HG02759 (cell line): ENCODE data around the gene MAMDC2.

Source experiments
- ATAC-seq: cut with Tn5 transposase; IDR thresholded peaks from one replicate; pipeline ENCODE4 v1.9.1; 2021; ENCODE audit warnings: mild to moderate bottlenecking, moderate library complexity; ENCODE audit not compliant: unreplicated experiment

The MAMDC2 gene, protein sequence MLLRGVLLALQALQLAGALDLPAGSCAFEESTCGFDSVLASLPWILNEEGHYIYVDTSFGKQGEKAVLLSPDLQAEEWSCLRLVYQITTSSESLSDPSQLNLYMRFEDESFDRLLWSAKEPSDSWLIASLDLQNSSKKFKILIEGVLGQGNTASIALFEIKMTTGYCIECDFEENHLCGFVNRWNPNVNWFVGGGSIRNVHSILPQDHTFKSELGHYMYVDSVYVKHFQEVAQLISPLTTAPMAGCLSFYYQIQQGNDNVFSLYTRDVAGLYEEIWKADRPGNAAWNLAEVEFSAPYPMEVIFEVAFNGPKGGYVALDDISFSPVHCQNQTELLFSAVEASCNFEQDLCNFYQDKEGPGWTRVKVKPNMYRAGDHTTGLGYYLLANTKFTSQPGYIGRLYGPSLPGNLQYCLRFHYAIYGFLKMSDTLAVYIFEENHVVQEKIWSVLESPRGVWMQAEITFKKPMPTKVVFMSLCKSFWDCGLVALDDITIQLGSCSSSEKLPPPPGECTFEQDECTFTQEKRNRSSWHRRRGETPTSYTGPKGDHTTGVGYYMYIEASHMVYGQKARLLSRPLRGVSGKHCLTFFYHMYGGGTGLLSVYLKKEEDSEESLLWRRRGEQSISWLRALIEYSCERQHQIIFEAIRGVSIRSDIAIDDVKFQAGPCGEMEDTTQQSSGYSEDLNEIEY

GRCh38 chr9:70043689-70044489 lies at the start of gene MAMDC2:
MAMDC2 (plus strand) TSS chr9:70043848; CDS start chr9:70044198, 350 bp downstream.
- no peak for ATAC-seq

DNA sequence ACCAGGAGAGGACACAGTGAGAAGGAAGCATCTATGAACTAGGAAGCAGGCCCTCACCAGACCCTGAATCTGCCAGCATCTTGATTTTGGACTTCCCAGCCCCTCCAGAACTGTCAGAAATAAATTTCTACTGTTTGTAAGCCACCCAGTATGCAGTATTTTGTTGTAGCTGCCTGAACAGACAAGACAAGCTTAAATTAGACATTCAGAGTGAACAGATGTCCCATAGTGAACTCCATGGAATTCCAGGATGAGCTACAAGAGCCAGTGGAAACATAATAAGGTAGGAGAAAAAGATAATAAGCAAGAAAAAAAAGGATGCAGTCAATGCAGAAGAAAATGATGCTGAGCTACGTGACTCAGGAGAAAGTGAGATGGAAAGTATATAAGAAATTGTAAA lies 47.8 kb upstream of the MAMDC2 start:
- ATAC-seq = no peak

DNA sequence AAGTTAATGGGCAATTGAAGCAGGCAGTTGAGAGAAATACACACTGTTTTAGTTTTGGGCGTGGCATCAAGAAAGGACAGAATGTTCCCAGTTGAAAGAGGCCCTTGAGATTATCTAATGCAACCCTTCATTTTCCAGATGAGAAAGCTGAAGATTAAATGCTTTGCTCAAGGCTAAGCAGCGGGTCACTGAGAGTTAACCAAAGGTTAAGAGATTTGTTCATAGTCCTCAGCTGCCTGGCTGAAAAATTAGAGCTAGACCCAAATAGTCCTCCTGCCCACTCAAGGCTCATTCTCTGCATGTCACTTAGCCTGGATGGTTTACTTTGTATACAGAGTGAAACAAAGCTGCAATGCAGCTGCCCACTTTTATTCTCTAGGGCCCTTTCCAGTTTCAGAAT lies 46.7 kb upstream of the MAMDC2 start:
- ATAC-seq = no peak

GRCh38 chr9:69997524-69997923 lies 46.1 kb upstream of the MAMDC2 start:
- ATAC-seq = no peak

DNA sequence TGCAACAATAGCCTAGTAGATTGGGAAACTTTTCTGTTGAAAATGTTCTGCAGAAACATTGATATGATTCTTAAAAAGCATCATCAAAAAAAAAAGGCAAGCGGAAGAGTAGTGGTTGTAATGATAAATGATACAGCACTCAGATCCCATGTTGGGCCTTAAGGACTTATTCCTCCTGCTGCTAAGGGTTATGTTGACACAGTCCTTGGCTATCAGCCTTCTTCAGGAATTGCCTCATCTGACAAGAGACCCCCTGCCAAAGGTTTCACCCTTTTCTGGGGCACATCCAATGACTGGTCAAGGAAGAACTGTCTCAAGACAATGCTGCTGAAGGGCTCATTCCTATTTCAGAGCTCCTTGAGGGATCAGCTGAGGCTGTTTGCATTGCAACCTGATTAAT lies 44.3 kb upstream of the MAMDC2 start:
- ATAC-seq = no peak

DNA sequence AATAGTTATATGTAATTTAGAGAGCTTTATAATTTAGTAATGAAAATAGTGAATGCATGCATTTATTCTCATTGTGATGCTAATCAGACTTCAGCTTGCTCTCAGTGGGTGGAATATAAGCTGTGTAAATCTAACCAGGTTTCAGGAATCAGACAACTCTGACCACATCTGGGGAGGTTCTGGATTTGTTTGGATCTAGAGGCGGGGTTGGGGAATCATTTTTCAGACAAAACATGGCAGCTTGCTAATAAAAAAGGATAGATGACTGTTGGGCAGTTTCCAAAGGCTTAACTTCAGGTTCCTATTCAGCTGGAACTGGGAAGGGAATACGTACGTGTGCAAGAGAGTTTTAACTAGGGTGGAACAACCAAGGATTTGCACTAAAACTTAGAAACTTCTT lies 43.2 kb upstream of the MAMDC2 start:
- no peak for ATAC-seq

GRCh38 chr9:70003901-70004714 lies 39.5 kb upstream of the MAMDC2 start:
- no peak for ATAC-seq

- ATAC-seq = no peak
Observed at GRCh38 chr9:70006306-70006705, 37.3 kb upstream of the MAMDC2 start.

- ATAC-seq = no peak
Observed at GRCh38 chr9:70007831-70008230, 35.8 kb upstream of the MAMDC2 start.

- no peak for ATAC-seq
Observed at GRCh38 chr9:70010015-70010414, 33.6 kb upstream of the MAMDC2 start.

DNA sequence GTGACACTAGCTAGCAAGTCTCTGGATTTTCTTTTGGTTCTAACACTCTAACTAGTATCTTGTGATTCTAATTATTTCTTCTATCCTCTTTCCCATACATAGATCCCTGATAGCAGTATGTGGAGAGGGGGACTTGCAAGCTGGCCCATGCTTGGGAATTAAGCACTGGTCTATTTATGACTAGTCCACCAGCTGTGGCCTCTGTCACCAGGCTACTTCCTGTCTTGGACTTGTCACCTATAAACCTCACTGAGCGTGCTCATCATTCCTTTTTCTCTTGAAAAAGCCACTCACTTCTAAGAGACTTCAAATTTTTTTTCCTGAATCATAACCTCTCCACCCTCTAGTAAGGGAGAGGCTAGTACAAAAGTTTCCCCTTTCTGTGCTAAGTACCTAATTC lies 32.3 kb upstream of the MAMDC2 start:
- no peak for ATAC-seq

- no peak for ATAC-seq
Observed at GRCh38 chr9:70012569-70012968, 31.1 kb upstream of the MAMDC2 start.

DNA sequence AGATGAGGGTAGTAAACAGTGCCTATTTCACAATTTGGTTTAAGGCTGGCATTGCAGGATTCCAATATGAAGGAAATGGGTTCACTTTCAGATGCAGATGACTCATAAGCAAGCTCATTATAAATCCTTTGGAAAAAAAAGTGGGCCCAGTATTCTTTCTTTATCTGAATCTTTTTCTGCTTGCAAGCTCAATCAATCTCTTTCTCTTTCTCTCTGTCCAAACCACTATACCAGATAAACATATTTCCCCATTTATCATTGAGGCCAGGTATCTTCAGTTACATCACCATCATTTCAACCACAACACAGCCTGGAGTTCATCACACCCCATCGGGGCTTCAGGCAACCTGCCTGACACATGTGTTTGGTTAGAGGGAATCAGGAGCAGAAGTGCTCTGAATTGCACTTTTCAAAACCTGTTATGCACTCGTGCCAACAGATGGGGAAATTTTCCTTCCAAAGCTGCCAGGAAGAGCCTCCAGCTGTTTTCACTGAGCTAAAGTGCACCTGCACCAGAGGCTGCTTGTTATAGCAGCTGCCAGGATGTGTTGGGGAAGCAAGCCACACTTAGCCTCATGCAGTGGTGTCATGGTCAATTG lies 30.0 kb upstream of the MAMDC2 start:
- no peak for ATAC-seq

- no peak for ATAC-seq
Observed at GRCh38 chr9:70015099-70015498, 28.5 kb upstream of the MAMDC2 start.

GRCh38 chr9:70020217-70020616 lies 23.4 kb upstream of the MAMDC2 start:
- no peak for ATAC-seq

- no peak for ATAC-seq
Observed at GRCh38 chr9:70020991-70021571, 22.6 kb upstream of the MAMDC2 start.

- no peak for ATAC-seq
Observed at GRCh38 chr9:70028287-70028686, 15.4 kb upstream of the MAMDC2 start.

DNA sequence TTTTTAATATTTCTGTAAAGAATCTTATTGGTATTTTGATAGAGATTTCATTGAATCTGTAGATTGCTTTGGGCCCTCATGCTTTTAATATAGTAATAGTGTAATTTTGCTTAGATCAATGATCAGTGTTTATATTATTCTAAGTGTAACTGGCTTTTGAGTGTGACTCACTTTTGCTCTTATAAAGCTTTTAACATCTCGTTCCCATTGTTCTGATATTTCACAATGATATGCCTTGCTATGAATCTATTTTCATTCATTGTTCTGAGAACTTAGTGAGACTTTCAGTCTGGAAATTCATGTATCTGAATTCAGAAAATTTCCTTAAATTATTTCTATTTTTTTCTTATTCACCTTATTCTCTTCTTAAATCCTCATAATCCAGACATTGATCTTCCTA lies 13.5 kb upstream of the MAMDC2 start:
- no peak for ATAC-seq

DNA sequence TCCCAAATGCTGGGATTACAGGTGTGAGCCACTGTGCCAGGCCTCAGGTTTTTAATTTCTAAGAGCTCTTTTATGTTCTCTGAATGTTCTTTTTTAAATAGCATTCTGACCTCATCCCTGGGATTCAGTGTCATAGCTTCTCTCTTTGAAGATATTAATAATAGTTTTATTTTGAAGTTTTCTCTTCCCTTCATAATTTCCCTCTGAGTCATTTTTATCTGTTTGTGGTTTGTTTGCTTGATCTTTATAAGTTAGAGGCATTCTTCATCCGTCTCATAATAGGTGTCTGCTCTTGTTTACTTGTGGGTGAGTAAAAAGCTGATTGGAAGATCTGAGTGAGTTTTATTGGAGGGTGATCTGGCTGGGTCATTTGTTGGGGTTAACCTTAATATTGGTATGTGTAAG lies 12.5 kb upstream of the MAMDC2 start:
- ATAC-seq = no peak

GRCh38 chr9:70034271-70034711 lies 9.4 kb upstream of the MAMDC2 start:
- ATAC-seq = no peak
